ENCODE data around the gene IQCN. TPM values are rescaled to one million over a fixed set of nuclear protein-coding genes. Genes with fewer than 3 reads are reported as not detected.

The IQCN gene, protein sequence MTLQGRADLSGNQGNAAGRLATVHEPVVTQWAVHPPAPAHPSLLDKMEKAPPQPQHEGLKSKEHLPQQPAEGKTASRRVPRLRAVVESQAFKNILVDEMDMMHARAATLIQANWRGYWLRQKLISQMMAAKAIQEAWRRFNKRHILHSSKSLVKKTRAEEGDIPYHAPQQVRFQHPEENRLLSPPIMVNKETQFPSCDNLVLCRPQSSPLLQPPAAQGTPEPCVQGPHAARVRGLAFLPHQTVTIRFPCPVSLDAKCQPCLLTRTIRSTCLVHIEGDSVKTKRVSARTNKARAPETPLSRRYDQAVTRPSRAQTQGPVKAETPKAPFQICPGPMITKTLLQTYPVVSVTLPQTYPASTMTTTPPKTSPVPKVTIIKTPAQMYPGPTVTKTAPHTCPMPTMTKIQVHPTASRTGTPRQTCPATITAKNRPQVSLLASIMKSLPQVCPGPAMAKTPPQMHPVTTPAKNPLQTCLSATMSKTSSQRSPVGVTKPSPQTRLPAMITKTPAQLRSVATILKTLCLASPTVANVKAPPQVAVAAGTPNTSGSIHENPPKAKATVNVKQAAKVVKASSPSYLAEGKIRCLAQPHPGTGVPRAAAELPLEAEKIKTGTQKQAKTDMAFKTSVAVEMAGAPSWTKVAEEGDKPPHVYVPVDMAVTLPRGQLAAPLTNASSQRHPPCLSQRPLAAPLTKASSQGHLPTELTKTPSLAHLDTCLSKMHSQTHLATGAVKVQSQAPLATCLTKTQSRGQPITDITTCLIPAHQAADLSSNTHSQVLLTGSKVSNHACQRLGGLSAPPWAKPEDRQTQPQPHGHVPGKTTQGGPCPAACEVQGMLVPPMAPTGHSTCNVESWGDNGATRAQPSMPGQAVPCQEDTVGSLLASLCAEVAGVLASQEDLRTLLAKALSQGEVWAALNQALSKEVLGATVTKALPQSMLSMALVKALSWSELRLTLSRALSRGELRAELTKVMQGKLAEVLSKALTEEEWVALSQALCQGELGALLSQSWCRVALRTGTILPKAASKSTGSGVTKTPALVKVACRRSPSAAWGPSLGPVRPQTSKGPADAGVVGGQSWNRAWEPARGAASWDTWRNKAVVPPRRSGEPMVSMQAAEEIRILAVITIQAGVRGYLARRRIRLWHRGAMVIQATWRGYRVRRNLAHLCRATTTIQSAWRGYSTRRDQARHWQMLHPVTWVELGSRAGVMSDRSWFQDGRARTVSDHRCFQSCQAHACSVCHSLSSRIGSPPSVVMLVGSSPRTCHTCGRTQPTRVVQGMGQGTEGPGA (N-terminal part only)
- 2.4 TPM for total RNA-seq (ENCODE audit: insufficient read depth, low replicate concordance)

GRCh38 chr19:18274219-18274780 lies at the start of gene IQCN:
TSS of gene IQCN (minus strand) at chr19:18274452. CDS start at chr19:18269478, 4,974 bp downstream.
- peak; percentile 36 for DNase-seq (ENCODE audit: low spot score)

DNA sequence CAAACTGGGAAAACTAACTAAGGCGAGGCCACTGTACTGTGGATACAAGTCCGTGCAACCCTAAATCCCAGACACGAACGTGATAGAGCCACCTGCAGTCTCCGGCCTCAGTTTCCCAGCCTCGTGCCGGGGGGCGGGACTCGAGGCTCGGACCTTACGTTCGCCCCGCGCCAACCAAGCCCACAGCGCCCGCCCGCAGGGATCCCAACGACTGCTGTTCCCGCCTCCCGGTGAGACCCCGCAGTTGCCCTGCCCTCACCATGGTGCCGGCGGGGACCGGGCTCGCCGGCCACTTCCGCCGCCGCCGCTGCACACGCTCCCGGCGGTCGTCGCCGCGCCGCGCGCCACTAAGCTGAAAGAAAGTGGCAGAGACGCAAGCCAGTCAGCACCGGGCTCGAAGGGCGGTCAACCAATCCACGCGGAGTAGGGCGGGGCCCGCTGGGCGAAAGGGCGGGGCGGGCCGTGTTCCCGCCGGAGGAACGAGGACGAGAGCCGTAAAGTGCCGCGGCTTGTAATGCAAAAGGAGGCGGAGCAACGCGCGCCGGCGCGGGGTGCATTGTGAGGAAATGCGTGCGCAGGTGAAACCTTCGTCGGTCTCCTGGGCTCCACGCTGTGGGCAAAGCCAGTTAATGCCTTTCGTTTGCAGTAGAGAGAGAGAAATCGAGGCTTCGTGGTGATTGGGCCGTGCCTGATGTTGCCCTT lies 48.7 kb upstream of the IQCN start, which contains the start of gene LSM4:
Gene LSM4, minus strand, starts transcription at position 318 of the 702 bp plus-strand sequence. Its CDS starts 56 bp downstream, at position 262.
- peak; percentile 99 for DNase-seq (ENCODE audit: low spot score)

GRCh38 chr19:18322318-18322758 lies 48.1 kb upstream of the IQCN start:
- peak; percentile 81 for DNase-seq (ENCODE audit: low spot score)

GRCh38 chr19:18321734-18322102 lies 47.5 kb upstream of the IQCN start:
- peak; percentile 94 for DNase-seq (ENCODE audit: low spot score)

GRCh38 chr19:18320865-18321733 lies 46.8 kb upstream of the IQCN start:
- peak; percentile 36 for DNase-seq (ENCODE audit: low spot score)

- DNase-seq (ENCODE audit: low spot score): no peak
These were observed 45.4 kb upstream of the IQCN start for GRCh38 chr19:18319591-18320135.

- DNase-seq (ENCODE audit: low spot score): peak; percentile 41
These were observed 43.9 kb upstream of the IQCN start for GRCh38 chr19:18317961-18318800.

- no peak for DNase-seq (ENCODE audit: low spot score)
These were observed 39.1 kb upstream of the IQCN start for GRCh38 chr19:18313398-18313797.

GRCh38 chr19:18312092-18312534 lies 37.9 kb upstream of the IQCN start:
- DNase-seq (ENCODE audit: low spot score): no peak

GRCh38 chr19:18311502-18312091 lies 37.3 kb upstream of the IQCN start:
- DNase-seq (ENCODE audit: low spot score): no peak

- no peak for DNase-seq (ENCODE audit: low spot score)
These were observed 36.7 kb upstream of the IQCN start for GRCh38 chr19:18310966-18311365.

DNA sequence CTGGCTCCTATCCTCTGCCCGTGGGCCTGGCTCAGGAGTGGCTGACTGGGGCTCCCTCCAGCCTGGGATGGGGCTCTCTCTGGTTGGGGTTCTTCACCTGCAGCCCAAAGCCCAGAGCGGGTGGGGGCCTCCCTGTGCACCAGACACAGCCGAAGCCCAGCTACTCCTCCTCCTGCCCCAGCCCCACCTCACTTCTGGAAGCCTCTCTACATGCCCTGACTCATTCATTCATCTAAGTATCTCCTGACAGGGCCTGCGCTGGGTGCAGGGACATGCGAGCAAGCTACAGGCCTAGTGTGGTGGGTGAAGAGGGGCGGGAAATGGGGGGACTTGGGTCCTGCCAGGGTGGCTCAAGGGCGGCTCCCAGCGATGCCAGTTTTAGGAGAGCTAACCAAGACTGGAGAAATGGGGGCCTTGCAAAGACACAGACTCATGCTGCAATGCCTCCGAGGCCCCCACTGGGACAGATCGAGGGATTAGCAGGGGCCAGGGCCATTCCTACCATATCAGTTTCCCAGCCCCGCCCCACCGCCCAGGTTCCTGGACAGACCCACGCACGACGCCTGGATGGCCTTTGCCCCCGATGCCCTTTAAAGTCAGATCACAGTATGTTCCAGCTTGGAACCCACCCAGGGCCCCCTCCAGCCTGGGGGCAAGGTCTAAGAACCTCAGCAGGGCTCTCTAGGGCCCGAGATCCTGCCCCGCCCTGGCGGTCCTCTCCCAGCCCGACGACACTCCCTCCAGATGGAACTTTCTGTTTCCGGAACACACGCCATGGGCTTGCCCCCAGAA lies 36.1 kb upstream of the IQCN start:
- no peak for DNase-seq (ENCODE audit: low spot score)

- no peak for DNase-seq (ENCODE audit: low spot score)
These were observed 35.3 kb upstream of the IQCN start for GRCh38 chr19:18309525-18310064.

DNA sequence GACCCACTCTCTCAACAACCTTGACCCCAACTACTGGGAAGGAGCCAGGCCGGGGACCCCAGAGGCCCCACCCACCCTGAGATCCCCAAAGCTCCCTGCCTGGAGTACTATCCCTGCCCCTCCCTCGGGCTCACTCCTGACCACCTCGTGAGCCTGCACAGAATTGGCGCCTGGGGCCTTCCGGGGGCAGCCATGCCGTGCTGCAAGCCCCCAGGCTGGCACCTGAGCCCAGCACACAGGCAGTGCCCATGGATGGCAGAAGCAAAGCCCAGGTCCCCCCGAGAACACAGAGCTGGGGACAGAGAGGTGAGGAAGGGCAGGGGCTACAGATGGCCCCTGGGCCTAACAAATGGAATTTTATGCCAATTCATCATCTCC lies 34.7 kb upstream of the IQCN start:
- DNase-seq (ENCODE audit: low spot score): no peak

- no peak for DNase-seq (ENCODE audit: low spot score)
These were observed 34.0 kb upstream of the IQCN start for GRCh38 chr19:18308051-18308947.

DNA sequence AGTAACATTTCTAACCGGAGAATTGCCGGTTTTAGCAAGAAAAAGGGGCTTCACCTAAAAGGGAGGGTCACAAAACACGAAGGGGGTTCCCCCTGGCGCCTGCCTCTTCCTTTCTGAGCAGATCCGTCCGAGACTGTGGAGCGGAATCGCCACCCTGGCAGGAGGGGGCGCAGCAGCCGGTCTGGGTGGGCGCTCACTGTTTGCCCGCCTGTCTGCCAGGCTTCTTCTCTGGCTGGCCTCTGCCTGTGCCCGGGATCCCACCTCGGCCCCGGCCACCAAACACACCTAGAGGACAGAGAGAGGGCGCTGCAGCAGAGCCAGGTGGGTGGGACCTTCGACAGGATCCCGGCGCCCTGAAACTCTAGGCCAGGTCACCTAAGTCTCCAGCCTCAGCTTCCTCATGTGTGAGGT lies 33.0 kb upstream of the IQCN start:
- no peak for DNase-seq (ENCODE audit: low spot score)

All from umbilical cord (tissue), 2 donors.